ENCODE results near the gene COX7A1. TPM values are rescaled to one million over a fixed set of nuclear protein-coding genes. Genes with fewer than 3 reads are reported as not detected.
"Not testable (repeated sequence)": the region's sequence is repeated elsewhere in the genome, so short reads cannot be mapped to it uniquely, and the experiment has no call there.

Gene COX7A1
- polyA plus RNA-seq, 4 donors, result 1.3 to 26.2 (median 9.9) TPM

GRCh38 chr19:36179077-36179476, 26.8 kb upstream of the COX7A1 start:
- not testable (repeated sequence) for H3K9me3 ChIP-seq (ENCODE audit: control insufficient read depth in 2 of 2, insufficient read depth in 1 of 2, low read depth in 1 of 2, low read length in 1 of 2); FAIRE-seq; H3K4me1 ChIP-seq (ENCODE audit: control insufficient read depth in 3 of 3, insufficient read depth in 2 of 3, low read depth in 1 of 3, low read length in 2 of 3); H3K4me3 ChIP-seq (ENCODE audit: low read depth in 1 of 3, low read length in 3 of 3); H3K27me3 ChIP-seq (ENCODE audit: control insufficient read depth in 3 of 3, insufficient read depth in 3 of 3, low read length in 3 of 3); H3K27ac ChIP-seq (ENCODE audit: low read depth in 1 of 3, low read length in 2 of 3); H3K36me3 ChIP-seq (ENCODE audit: control insufficient read depth in 3 of 3, insufficient read depth in 2 of 3, low read depth in 1 of 3, low read length in 3 of 3); DNase-seq
- WGBS, 3 donors, result 57 to 68% (median 62%) methylated on average over 2 of the region's 2 CpGs

- not testable (repeated sequence) for FAIRE-seq; DNase-seq; H3K27me3 ChIP-seq (ENCODE audit: control insufficient read depth in 3 of 3, insufficient read depth in 3 of 3, low read length in 3 of 3); H3K9me3 ChIP-seq (ENCODE audit: control insufficient read depth in 2 of 2, insufficient read depth in 1 of 2, low read depth in 1 of 2, low read length in 1 of 2); H3K36me3 ChIP-seq (ENCODE audit: control insufficient read depth in 3 of 3, insufficient read depth in 2 of 3, low read depth in 1 of 3, low read length in 3 of 3); H3K27ac ChIP-seq (ENCODE audit: low read depth in 1 of 3, low read length in 2 of 3); H3K4me3 ChIP-seq (ENCODE audit: low read depth in 1 of 3, low read length in 3 of 3)
- 77 to 82% (median 80%) methylated on average over 8 of the region's 8 CpGs for WGBS, 3 donors
- H3K4me1 ChIP-seq (ENCODE audit: control insufficient read depth in 3 of 3, insufficient read depth in 2 of 3, low read depth in 1 of 3, low read length in 2 of 3), result peaks cover 0 to 14% (median under 1%) of the 10 kb centered on the region in 3 donors
These were observed 21.6 kb upstream of the COX7A1 start for GRCh38 chr19:36173846-36174245.

GRCh38 chr19:36172852-36173251, 20.6 kb upstream of the COX7A1 start:
- DNase-seq, result no peak
- H3K4me3 ChIP-seq (ENCODE audit: low read depth in 1 of 3, low read length in 3 of 3), result no peak overlapping the region
- H3K27ac ChIP-seq (ENCODE audit: low read depth in 1 of 3, low read length in 2 of 3), result no peak overlapping the region
- no peaks in the 10 kb centered on the region for H3K27me3 ChIP-seq (ENCODE audit: control insufficient read depth in 3 of 3, insufficient read depth in 3 of 3, low read length in 3 of 3)
- no peaks in the 10 kb centered on the region for H3K36me3 ChIP-seq (ENCODE audit: control insufficient read depth in 3 of 3, insufficient read depth in 2 of 3, low read depth in 1 of 3, low read length in 3 of 3)
- 86 to 95% (median 95%) methylated on average over 5 of the region's 5 CpGs for WGBS, 3 donors
- no peaks in the 10 kb centered on the region for H3K9me3 ChIP-seq (ENCODE audit: control insufficient read depth in 2 of 2, insufficient read depth in 1 of 2, low read depth in 1 of 2, low read length in 1 of 2)
- peaks cover 0 to 18% (median 2%) of the 10 kb centered on the region in 3 donors for H3K4me1 ChIP-seq (ENCODE audit: control insufficient read depth in 3 of 3, insufficient read depth in 2 of 3, low read depth in 1 of 3, low read length in 2 of 3)
- FAIRE-seq, result no peak

- H3K9me3 ChIP-seq (ENCODE audit: control insufficient read depth in 2 of 2, insufficient read depth in 1 of 2, low read depth in 1 of 2, low read length in 1 of 2), result no peaks in the 10 kb centered on the region
- no peak for FAIRE-seq
- 15 to 47% (median 34%) methylated on average over 9 of the region's 9 CpGs for WGBS, 3 donors
- peak; percentile 86 to 94 for DNase-seq
- H3K36me3 ChIP-seq (ENCODE audit: control insufficient read depth in 3 of 3, insufficient read depth in 2 of 3, low read depth in 1 of 3, low read length in 3 of 3), result peaks cover 0 to 8% (median 0%) of the 10 kb centered on the region in 3 donors
- H3K27me3 ChIP-seq (ENCODE audit: control insufficient read depth in 3 of 3, insufficient read depth in 3 of 3, low read length in 3 of 3), result no peaks in the 10 kb centered on the region
- H3K27ac ChIP-seq (ENCODE audit: low read depth in 1 of 3, low read length in 2 of 3), result peak overlapping the region; percentile 62 to 86 (median 86)
- H3K4me1 ChIP-seq (ENCODE audit: control insufficient read depth in 3 of 3, insufficient read depth in 2 of 3, low read depth in 1 of 3, low read length in 2 of 3), result peaks cover 0 to 18% (median 2%) of the 10 kb centered on the region in 3 donors
- H3K4me3 ChIP-seq (ENCODE audit: low read depth in 1 of 3, low read length in 3 of 3), result no peak overlapping the region
These were observed 17.0 kb upstream of the COX7A1 start for GRCh38 chr19:36169084-36169760.

GRCh38 chr19:36163813-36164212, 11.6 kb upstream of the COX7A1 start:
- FAIRE-seq (no peak), DNase-seq (no peak)
- 94 to 98% (median 95%) methylated on average over 12 of the region's 12 CpGs for WGBS, 3 donors
- Histone ChIP-seq H3K9me3 (ENCODE audit: control insufficient read depth in 2 of 2, insufficient read depth in 1 of 2, low read depth in 1 of 2, low read length in 1 of 2) (no peaks in the 10 kb centered on the region), H3K36me3 (ENCODE audit: control insufficient read depth in 3 of 3, insufficient read depth in 2 of 3, low read depth in 1 of 3, low read length in 3 of 3) (peaks cover 0 to 19% (median 0%) of the 10 kb centered on the region in 3 donors), H3K27me3 (ENCODE audit: control insufficient read depth in 3 of 3, insufficient read depth in 3 of 3, low read length in 3 of 3) (no peaks in the 10 kb centered on the region), H3K27ac (ENCODE audit: low read depth in 1 of 3, low read length in 2 of 3) (no peak overlapping the region), H3K4me1 (ENCODE audit: control insufficient read depth in 3 of 3, insufficient read depth in 2 of 3, low read depth in 1 of 3, low read length in 2 of 3) (peaks cover 0 to 4% (median under 1%) of the 10 kb centered on the region in 3 donors), H3K4me3 (ENCODE audit: low read depth in 1 of 3, low read length in 3 of 3) (no peak overlapping the region)

- DNase-seq (no peak), FAIRE-seq (no peak)
- peaks cover 0 to 16% (median 0%) of the 10 kb centered on the region in 3 donors for H3K36me3 ChIP-seq (ENCODE audit: control insufficient read depth in 3 of 3, insufficient read depth in 2 of 3, low read depth in 1 of 3, low read length in 3 of 3)
- no peaks in the 10 kb centered on the region for H3K9me3 ChIP-seq (ENCODE audit: control insufficient read depth in 2 of 2, insufficient read depth in 1 of 2, low read depth in 1 of 2, low read length in 1 of 2)
- no peaks in the 10 kb centered on the region for H3K4me1 ChIP-seq (ENCODE audit: control insufficient read depth in 3 of 3, insufficient read depth in 2 of 3, low read depth in 1 of 3, low read length in 2 of 3)
- H3K4me3 ChIP-seq (ENCODE audit: low read depth in 1 of 3, low read length in 3 of 3), result no peak overlapping the region
- H3K27me3 ChIP-seq (ENCODE audit: control insufficient read depth in 3 of 3, insufficient read depth in 3 of 3, low read length in 3 of 3), result no peaks in the 10 kb centered on the region
- WGBS, 3 donors, result 86 to 92% (median 87%) methylated on average over 7 of the region's 7 CpGs
- H3K27ac ChIP-seq (ENCODE audit: low read depth in 1 of 3, low read length in 2 of 3), result no peak overlapping the region
These were observed 8.8 kb upstream of the COX7A1 start for GRCh38 chr19:36160821-36161596.

GRCh38 chr19:36153126-36153525, 879 bp upstream of the COX7A1 start:
- H3K4me1 ChIP-seq (ENCODE audit: control insufficient read depth in 3 of 3, insufficient read depth in 2 of 3, low read depth in 1 of 3, low read length in 2 of 3), result no peaks in the 10 kb centered on the region
- DNase-seq (no peak), FAIRE-seq (no peak)
- H3K27ac ChIP-seq (ENCODE audit: low read depth in 1 of 3, low read length in 2 of 3), result peak overlapping the region in 1 of 3 donors; percentile 78
- H3K27me3 ChIP-seq (ENCODE audit: control insufficient read depth in 3 of 3, insufficient read depth in 3 of 3, low read length in 3 of 3), result no peaks in the 10 kb centered on the region
- H3K36me3 ChIP-seq (ENCODE audit: control insufficient read depth in 3 of 3, insufficient read depth in 2 of 3, low read depth in 1 of 3, low read length in 3 of 3), result peaks cover 4 to 53% (median 7%) of the 10 kb centered on the region in 3 donors
- no peaks in the 10 kb centered on the region for H3K9me3 ChIP-seq (ENCODE audit: control insufficient read depth in 2 of 2, insufficient read depth in 1 of 2, low read depth in 1 of 2, low read length in 1 of 2)
- WGBS, 3 donors, result 93 to 97% (median 96%) methylated on average over 10 of the region's 10 CpGs
- H3K4me3 ChIP-seq (ENCODE audit: low read depth in 1 of 3, low read length in 3 of 3), result no peak overlapping the region

GRCh38 chr19:36152019-36152351, 262 bp downstream of the COX7A1 start:
- H3K4me1 ChIP-seq (ENCODE audit: control insufficient read depth in 3 of 3, insufficient read depth in 2 of 3, low read depth in 1 of 3, low read length in 2 of 3), result no peaks in the 10 kb centered on the region
- H3K36me3 ChIP-seq (ENCODE audit: control insufficient read depth in 3 of 3, insufficient read depth in 2 of 3, low read depth in 1 of 3, low read length in 3 of 3), result peaks cover 8 to 63% (median 15%) of the 10 kb centered on the region in 3 donors
- peak overlapping the region in 2 of 3 donors; percentile 19 to 48 for H3K4me3 ChIP-seq (ENCODE audit: low read depth in 1 of 3, low read length in 3 of 3)
- H3K27me3 ChIP-seq (ENCODE audit: control insufficient read depth in 3 of 3, insufficient read depth in 3 of 3, low read length in 3 of 3), result no peaks in the 10 kb centered on the region
- DNase-seq (no peak), FAIRE-seq (no peak)
- 63 to 89% (median 84%) methylated on average over 15 to 16 of the region's 16 CpGs for WGBS, 3 donors
- H3K27ac ChIP-seq (ENCODE audit: low read depth in 1 of 3, low read length in 2 of 3), result peak overlapping the region; percentile 68 to 78 (median 76)
- H3K9me3 ChIP-seq (ENCODE audit: control insufficient read depth in 2 of 2, insufficient read depth in 1 of 2, low read depth in 1 of 2, low read length in 1 of 2), result no peaks in the 10 kb centered on the region
